HG02623 (cell line): ENCODE results near the gene CCDC92.

ENCODE experiments used
- ATAC-seq: cut with Tn5 transposase; IDR thresholded peaks from one replicate; pipeline ENCODE4 v1.9.1; 2021; ENCODE audit warnings: moderate library complexity; ENCODE audit not compliant: unreplicated experiment

CCDC92 gene

GRCh38 chr12:123972457-123973401 is at the start of gene CCDC92, which contains the start of gene ZNF664:
TSS of gene CCDC92 (minus strand) at chr12:123972831. CDS start at chr12:123944305, 28,526 bp downstream.
TSS of gene ZNF664 (plus strand) at chr12:123973215. CDS start at chr12:124012145, 38,930 bp downstream.
- peak; percentile 73 for ATAC-seq

- no peak for ATAC-seq
These were observed 49.5 kb upstream of the CCDC92 start for GRCh38 chr12:124022161-124022560.

GRCh38 chr12:124021007-124021406 is 48.4 kb upstream of the CCDC92 start:
- no peak for ATAC-seq

- no peak for ATAC-seq
These were observed 47.9 kb upstream of the CCDC92 start for GRCh38 chr12:124020514-124020949.

GRCh38 chr12:124019115-124019514 is 46.5 kb upstream of the CCDC92 start:
- no peak for ATAC-seq

GRCh38 chr12:124018539-124018938 is 45.9 kb upstream of the CCDC92 start:
- ATAC-seq: no peak

GRCh38 chr12:124017064-124017463 is 44.4 kb upstream of the CCDC92 start:
- no peak for ATAC-seq

GRCh38 chr12:124015494-124016461 is 43.1 kb upstream of the CCDC92 start:
- ATAC-seq: no peak

GRCh38 chr12:124013073-124013472 is 40.4 kb upstream of the CCDC92 start:
- no peak for ATAC-seq

- ATAC-seq: no peak
These were observed 38.9 kb upstream of the CCDC92 start for GRCh38 chr12:124011435-124012115.

- ATAC-seq: no peak
These were observed 38.1 kb upstream of the CCDC92 start for GRCh38 chr12:124010687-124011086.

- no peak for ATAC-seq
These were observed 37.1 kb upstream of the CCDC92 start for GRCh38 chr12:124009781-124010180.

- no peak for ATAC-seq
These were observed 36.0 kb upstream of the CCDC92 start for GRCh38 chr12:124008595-124008994.

- ATAC-seq: no peak
These were observed 35.4 kb upstream of the CCDC92 start for GRCh38 chr12:124007826-124008570.

GRCh38 chr12:124006846-124007713 is 34.4 kb upstream of the CCDC92 start:
- no peak for ATAC-seq

GRCh38 chr12:124006085-124006845 is 33.6 kb upstream of the CCDC92 start:
- ATAC-seq: no peak

- no peak for ATAC-seq
These were observed 31.7 kb upstream of the CCDC92 start for GRCh38 chr12:124004233-124004875.

- no peak for ATAC-seq
These were observed 30.0 kb upstream of the CCDC92 start for GRCh38 chr12:124002654-124003053.
